Measurements from ENCODE around the gene BTNL9. TPM values are rescaled to one million over a fixed set of nuclear protein-coding genes. Genes with fewer than 3 reads are reported as not detected.

BTNL9 gene
- total RNA-seq, 2 experiments from 2014 or later = not detected

Small RNA genes lying within 50 kb of the gene (microRNA-seq; reads per million reads assigned to microRNA genes)
- not detected for gene MIR8089 (ENCODE audit: borderline microRNAs expressed, borderline replicate concordance)

Other genes starting within 250 kb of the BTNL9 start
- gene MGAT1, start 237.5 kb upstream of the BTNL9 start, total RNA-seq = 10 to 100 TPM; 70.0 to 75.2 TPM
- gene ZFP62, start 179.0 kb upstream of the BTNL9 start, total RNA-seq = 10 to 100 TPM; 21.5 to 23.6 TPM
- gene BTNL8, start 141.1 kb upstream of the BTNL9 start, total RNA-seq = not detected
- not detected for gene BTNL3, start 51.4 kb upstream of the BTNL9 start, total RNA-seq
- not detected for gene OR2V1, start 90.9 kb downstream of the BTNL9 start, total RNA-seq
- gene OR2V2, start 107.3 kb downstream of the BTNL9 start, total RNA-seq = not detected
- 1 to 10 TPM; 1.6 to 1.8 TPM for gene TRIM7, start 164.9 kb downstream of the BTNL9 start, total RNA-seq
- gene TRIM41, start 183.0 kb downstream of the BTNL9 start, total RNA-seq = 10 to 100 TPM; 36.5 to 37.3 TPM
- 1,000 to 10,000 TPM; 3,176 to 3,362 TPM for gene RACK1, start 203.6 kb downstream of the BTNL9 start, total RNA-seq
- gene TRIM52, start 220.9 kb downstream of the BTNL9 start, total RNA-seq = 10 to 100 TPM; 10.5 to 10.9 TPM

All from activated naive CD4-positive, alpha-beta T cell treated with anti-CD3 and anti-CD28 coated beads for 36 hours (primary cell).